HG03520 (cell line): Measurements from ENCODE around the gene MAP3K7.

Experiments used
- ATAC-seq: cut with Tn5 transposase; IDR thresholded peaks from one replicate; pipeline ENCODE4 v1.9.1; 2021; ENCODE audit warnings: mild to moderate bottlenecking, moderate library complexity; ENCODE audit not compliant: unreplicated experiment

The MAP3K7 gene

DNA sequence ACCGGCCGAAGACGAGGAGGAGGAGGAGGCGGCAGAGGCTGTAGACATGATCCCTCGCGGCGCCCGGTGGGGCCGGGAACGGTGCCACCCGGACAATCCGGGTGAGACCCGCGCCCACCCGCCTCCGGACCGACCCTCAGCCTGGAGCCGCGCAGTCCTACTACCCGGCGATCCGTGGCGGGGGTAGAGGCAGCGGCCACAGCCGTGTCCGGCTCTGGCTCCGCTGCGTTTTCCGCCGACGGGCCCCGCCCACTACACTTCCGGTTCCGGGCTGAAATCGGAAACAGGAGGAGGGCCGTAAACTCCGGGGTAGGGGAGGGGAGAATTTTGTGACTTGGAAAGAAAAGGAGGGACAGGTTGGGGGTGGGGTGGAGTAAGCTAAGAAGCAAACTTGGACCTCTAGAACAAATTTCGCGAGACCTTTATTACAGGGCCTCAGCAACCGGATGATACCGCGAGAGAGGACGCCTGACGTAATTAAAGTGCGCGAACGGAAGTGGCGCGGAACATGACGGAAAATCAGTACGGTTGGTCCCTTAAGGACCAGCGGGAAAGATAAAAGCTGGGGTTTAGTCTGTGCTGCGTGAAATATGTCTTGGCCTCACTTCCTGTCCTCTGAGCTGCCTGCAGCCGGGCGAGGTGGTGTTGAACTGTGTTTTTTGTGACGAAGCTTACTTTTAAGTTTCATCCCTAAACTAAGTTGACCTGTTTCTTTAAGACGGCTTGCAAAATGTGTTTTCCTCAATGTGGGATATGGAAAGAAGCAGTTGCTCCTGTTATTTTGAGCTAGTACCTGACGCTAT is at the start of gene MAP3K7:
TSS of gene MAP3K7 (minus strand) at position 237 of the 803 bp plus-strand sequence. CDS start at position 48, 189 bp downstream.
- ATAC-seq, result peak; percentile 87

GRCh38 chr6:90631046-90631445 is 44.2 kb upstream of the MAP3K7 start:
- no peak for ATAC-seq

GRCh38 chr6:90621581-90621980 is 34.7 kb upstream of the MAP3K7 start:
- no peak for ATAC-seq

GRCh38 chr6:90619221-90619620 is 32.3 kb upstream of the MAP3K7 start:
- no peak for ATAC-seq

DNA sequence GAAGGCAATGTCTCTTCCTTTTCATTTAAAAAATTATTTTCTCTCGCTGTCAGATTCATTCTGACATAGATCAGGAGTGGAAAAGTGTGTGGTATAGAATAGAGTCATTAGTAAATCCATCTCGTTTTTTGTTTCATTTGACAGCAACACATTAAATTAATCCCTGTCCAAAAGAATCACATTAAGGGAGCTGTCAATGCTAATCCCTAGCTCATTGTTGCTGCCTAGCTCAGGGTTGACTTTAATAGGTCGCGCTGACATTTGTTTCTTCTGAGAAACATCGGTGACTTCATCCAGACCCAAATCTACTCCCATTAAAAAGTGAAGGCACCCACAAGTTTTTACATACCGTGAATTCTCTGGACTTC is 25.4 kb upstream of the MAP3K7 start:
- ATAC-seq, result no peak

GRCh38 chr6:90611543-90612312 is 24.9 kb upstream of the MAP3K7 start:
- ATAC-seq, result no peak

- ATAC-seq, result no peak
These were observed 24.1 kb upstream of the MAP3K7 start for GRCh38 chr6:90610751-90611542.

- ATAC-seq, result no peak
These were observed 23.5 kb upstream of the MAP3K7 start for GRCh38 chr6:90610301-90610750.

- no peak for ATAC-seq
These were observed 19.0 kb upstream of the MAP3K7 start for GRCh38 chr6:90605749-90606340.

DNA sequence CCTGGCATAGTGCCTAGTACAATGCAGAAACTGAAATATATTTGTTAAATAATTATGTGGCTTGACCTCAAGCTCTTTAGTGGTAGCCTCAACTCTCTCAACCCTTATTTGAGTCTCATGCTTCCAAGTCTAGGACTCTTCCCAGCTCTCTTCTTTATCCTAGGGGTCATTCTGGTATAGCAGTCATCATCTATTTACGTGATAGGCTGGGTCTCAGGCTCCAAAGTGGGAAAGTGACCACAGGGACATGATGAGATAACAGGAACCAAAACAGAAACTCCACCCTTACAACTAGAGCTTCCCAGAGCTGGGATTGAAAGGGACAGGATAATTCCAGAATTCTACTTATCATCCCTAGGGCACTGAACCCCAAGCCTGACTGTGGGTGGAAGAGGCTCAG is 17.7 kb upstream of the MAP3K7 start:
- no peak for ATAC-seq

GRCh38 chr6:90599151-90599550 is 12.3 kb upstream of the MAP3K7 start:
- no peak for ATAC-seq

- ATAC-seq, result no peak
These were observed 11.5 kb upstream of the MAP3K7 start for GRCh38 chr6:90598192-90598951.

GRCh38 chr6:90596967-90597539 is 10.2 kb upstream of the MAP3K7 start:
- ATAC-seq, result no peak

DNA sequence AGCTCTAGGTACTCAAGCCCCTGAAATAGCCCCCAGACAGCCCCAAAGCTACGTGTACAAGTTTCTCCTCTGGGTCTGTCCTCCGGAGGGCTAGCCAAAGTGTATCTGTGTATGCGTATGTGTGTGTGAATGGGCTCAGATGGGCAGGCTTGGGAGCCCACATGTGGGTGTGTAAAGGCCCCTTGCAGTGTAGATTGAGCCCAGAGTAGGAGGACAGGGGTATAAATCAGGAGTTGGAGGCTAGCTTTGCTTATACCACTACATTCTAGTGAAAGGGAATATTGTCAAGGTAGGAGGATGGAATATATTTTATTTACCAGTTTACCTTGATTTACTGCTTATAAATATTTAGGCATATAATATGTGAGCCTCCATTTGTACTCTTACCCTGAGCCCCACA is 9.0 kb upstream of the MAP3K7 start:
- no peak for ATAC-seq

DNA sequence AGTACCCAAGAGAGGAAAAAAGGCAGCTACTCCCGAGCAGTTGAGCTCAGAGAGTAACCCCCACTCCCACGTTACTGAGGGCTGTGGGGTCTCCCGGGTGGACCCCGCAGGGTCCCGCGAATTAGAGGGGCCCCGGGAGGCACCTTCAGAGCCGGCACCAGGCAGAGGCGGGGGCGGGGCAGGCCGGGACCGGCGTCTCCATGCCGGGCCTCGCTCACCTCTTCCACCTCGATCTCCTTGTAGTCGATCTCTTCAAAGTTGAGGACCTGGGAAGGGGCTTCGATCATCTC is 381 bp downstream of the MAP3K7 start:
- ATAC-seq, result peak; percentile 14

GRCh38 chr6:90584636-90585255 is 2.1 kb downstream of the MAP3K7 start:
- no peak for ATAC-seq

DNA sequence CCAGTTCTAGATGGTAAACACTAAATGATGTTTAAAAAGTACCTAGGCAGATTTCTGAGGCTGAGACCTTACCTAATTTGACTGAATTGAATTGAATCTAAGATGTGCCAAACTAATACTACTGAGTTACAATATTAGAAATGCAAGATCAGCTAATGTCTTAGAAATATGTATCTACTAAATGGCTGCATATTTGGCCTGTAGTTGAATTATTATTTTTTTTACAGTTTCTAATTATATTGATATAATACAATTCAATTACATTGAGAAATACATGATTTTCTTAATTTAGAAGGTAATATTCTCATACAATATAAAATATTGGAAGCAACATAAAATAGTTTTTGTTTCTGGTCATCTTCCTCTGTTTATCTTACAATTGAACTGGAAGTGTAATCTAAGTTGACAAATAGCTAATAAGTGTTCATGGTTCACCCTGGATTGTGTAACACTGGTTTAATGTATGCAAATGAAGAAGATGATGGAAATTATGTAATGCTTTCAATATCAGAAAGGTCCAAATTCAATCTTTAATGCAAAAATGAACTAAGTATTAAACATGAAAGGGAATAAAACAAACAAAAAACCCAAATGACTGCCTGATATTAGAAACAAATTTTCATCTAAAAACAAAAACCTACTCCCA is 2.9 kb downstream of the MAP3K7 start:
- ATAC-seq, result no peak

GRCh38 chr6:90583179-90583835 is 3.6 kb downstream of the MAP3K7 start:
- no peak for ATAC-seq

DNA sequence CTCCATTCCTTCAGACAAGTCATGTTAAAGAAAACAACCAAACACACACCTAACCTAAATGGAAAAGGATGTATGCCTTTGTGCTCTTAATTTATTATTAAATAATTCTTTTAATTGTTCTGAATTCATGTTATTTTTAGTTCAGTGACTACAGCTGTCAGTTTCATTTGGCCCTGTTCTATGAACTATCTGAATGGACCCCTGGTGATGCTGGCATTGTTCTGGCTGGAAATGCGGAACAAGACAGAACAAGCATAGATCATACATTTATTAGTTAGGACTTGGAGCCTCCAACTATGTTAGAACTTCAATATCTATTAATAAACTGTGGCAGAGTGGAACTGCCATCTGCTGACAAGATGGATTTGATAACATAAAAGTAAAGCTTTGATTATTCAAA is 5.7 kb downstream of the MAP3K7 start:
- no peak for ATAC-seq
